AG10803 (cell line): Measurements from ENCODE around the gene COL1A1.

Experiments used
- DNase-seq: peaks from one replicate; pipeline ENCODE4 v3.0.0; 2010; ENCODE audit warnings: low read depth
- H3K4me3 ChIP-seq: 2 replicates; pipeline ENCODE4 v1.5.1; 2011; ENCODE audit warnings: mild to moderate bottlenecking, low read length, control low read depth
- TF ChIP-seq, protein P1 (sequence below): conservative IDR thresholded peaks from 2 replicates; pipeline ENCODE4 v1.5.1; 2011; ENCODE audit warnings: mild to moderate bottlenecking, low read length, control low read depth, inconsistent platforms

COL1A1 gene

DNA sequence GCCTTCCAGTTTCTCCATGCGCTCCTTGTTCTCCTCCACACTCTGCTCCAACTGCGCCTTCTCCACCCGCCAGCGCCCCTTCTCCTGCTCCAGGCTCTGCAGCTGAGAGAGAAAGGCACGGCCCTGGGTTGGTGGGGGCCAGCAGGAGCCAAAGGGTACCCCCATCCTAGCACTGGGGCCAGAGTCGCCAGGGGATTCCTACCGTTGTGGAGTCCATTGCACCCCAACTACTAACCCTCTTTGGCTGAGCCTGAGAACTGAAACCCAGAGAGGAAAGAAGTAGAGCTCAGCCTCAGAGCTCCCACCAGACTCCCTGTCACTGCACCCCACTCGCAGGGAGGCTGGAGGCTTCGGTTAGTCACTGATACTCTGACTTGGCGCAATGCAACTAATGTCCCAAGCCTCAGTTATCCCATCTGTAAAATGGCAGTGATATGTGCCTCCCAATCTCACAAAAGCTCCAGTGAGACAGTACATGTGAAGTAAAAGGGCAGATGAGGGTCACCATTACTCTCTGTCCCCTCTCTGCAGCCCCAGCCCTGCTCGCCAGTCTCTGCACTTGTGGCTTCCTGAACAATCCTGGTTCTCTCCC lies 65.2 kb downstream of the COL1A1 start:
- no peak for DNase-seq
- TF ChIP-seq, protein P1, sequence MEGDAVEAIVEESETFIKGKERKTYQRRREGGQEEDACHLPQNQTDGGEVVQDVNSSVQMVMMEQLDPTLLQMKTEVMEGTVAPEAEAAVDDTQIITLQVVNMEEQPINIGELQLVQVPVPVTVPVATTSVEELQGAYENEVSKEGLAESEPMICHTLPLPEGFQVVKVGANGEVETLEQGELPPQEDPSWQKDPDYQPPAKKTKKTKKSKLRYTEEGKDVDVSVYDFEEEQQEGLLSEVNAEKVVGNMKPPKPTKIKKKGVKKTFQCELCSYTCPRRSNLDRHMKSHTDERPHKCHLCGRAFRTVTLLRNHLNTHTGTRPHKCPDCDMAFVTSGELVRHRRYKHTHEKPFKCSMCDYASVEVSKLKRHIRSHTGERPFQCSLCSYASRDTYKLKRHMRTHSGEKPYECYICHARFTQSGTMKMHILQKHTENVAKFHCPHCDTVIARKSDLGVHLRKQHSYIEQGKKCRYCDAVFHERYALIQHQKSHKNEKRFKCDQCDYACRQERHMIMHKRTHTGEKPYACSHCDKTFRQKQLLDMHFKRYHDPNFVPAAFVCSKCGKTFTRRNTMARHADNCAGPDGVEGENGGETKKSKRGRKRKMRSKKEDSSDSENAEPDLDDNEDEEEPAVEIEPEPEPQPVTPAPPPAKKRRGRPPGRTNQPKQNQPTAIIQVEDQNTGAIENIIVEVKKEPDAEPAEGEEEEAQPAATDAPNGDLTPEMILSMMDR = no peak
- H3K4me3 ChIP-seq = no peak overlapping the region

DNA sequence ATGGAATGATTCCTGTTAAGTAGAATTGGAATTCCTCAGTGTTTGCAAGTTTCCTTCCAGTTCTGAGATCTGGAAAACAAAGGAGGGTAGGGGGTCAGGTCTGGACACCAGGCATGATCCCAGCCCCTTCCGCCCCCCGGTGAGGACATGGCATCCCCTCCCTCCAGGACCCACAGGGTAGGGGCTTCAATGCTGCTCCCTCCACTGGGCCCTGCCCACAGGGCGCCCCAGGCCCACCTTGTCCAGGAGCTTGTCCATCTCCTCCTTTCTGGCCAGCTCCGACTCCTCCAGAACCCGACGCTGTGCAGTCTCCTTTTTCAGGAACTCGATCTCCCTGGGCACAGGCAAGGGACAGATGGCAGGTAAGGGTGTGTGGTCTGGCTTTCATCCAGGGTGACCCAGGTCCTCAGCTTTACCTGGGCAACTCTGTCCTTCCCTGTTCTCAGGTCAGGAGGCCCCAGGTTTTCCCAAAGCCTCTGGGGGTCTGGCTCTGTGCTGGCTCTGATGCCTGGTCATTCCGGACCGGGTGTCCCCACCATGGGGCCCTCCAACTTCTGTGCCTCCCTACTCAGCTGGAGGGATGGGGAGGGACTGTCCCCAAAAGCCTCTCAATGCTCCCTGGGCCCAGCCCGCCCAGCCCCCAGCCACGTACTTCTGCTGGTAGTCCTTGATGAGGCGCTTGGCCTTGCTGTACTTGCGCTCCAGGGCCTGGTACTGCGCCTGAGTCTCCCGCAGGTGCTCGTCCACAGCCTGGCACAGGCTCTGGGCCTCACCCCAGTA lies 65.9 kb downstream of the COL1A1 start:
- TF ChIP-seq, protein P1 = no peak
- DNase-seq = no peak
- H3K4me3 ChIP-seq = no peak overlapping the region

DNA sequence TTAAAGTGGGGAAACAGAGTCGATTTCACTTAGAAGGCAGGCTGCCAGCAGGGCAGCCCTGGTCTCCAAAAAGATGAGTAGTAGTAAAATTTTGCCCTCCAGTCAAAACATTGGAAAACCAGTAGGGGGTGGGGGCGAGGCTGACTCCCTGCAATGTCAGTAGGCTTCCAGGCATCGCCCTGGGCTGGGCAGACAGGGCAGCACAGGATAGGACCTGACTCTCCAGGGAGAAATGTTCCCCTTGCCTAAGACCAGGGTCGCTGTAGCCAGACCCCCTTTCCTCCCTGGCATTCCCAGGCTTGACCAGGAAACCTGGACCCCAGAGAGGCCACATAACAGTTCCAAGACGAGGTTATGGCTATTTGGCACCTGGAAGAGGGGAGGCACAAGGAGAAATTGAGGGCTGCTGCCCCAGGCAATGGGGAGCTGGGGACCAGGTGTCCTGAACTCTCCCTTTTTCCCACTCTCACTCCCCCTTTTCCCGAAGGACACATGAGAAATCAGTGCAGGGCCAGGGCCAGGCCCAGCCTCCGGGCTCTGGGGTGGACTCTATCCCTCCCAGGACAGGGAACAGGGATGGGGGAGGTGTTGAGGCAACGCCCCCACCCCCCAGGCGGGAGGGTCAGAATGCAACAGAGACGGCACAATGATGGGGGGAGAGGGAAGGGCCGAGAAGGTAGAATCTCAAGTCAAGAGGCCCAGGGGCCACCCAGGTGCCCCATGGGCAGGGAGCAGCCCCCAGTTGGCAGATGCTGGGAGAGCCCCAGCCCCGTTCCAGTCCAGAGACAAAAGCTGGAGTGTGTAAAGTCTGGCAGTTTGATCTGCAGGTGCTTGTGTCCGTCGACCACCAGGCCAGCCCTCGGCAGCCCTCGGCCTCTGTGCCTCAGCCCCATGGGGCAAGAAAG lies 67.0 kb downstream of the COL1A1 start:
- DNase-seq = no peak
- TF ChIP-seq, protein P1 = peak; percentile 23; the same call in 1 of the 2 replicates
- no peak overlapping the region for H3K4me3 ChIP-seq

DNA sequence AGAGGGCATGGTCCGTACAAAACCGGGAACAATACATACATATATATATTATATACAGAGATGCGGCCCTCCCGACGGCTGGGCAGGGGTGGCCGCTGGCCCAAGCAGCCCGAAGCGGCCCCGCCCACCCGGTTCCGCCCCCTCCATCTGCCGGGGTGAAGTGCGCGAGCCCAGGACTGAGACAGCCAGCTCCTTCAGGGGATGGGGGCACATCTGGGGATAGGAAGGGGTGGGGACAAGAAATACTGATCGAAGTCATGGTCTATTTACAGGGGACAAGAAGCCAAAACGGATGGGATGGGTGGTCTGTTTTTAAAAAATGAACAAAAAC lies 67.7 kb downstream of the COL1A1 start:
- TF ChIP-seq, protein P1 = no peak
- no peak for DNase-seq
- no peak overlapping the region for H3K4me3 ChIP-seq
